Neural cell (in vitro differentiated cells): Measurements from ENCODE around the gene NRP1. TPM values are rescaled to one million over a fixed set of nuclear protein-coding genes. Genes with fewer than 3 reads are reported as not detected.

Experiments used
- H2AFZ ChIP-seq: fragments of 200-600, 300-800 bp; sonication (generic), shearing (Covaris generic); 2 replicates; pipeline ENCODE4 v1.6.0; 2014; ENCODE audit warnings: low read depth, mild to moderate bottlenecking, antibody characterized with exemption, low read length, moderate library complexity
- H3F3A ChIP-seq: fragments of 200-600 bp; shearing (Covaris generic); 2 replicates; pipeline ENCODE4 v1.6.1; 2016; ENCODE audit warnings: mild to moderate bottlenecking, moderate library complexity, mixed read lengths, antibody characterized with exemption, low read length; ENCODE audit not compliant: insufficient read depth, poor library complexity, severe bottlenecking
- H3K27ac ChIP-seq: fragments of 200-600, 300-800 bp; sonication (generic), shearing (Covaris generic); 2 replicates; pipeline ENCODE4 v1.5.1; 2014; ENCODE audit warnings: mild to moderate bottlenecking, low read length, moderate library complexity
- H3K27me3 ChIP-seq: fragments of 300-800, 200-600 bp; sonication (generic), shearing (Covaris generic); 2 replicates; pipeline ENCODE4 v1.6.0; 2014; ENCODE audit warnings: mild to moderate bottlenecking, low read depth, low read length, moderate library complexity; ENCODE audit not compliant: insufficient read depth
- H3K36me3 ChIP-seq: fragments of 300-800, 200-600 bp; sonication (generic), shearing (Covaris generic); 2 replicates; pipeline ENCODE4 v1.5.1; 2014; ENCODE audit warnings: mild to moderate bottlenecking, antibody characterized with exemption, low read length, moderate library complexity; ENCODE audit not compliant: insufficient read depth
- H3K4me2 ChIP-seq: fragments of 300-800, 200-600 bp; sonication (generic), shearing (Covaris generic); 2 replicates; pipeline ENCODE4 v1.6.0; 2014; ENCODE audit warnings: mild to moderate bottlenecking, low read length
- H3K4me3 ChIP-seq: fragments of 300-800, 200-600 bp; sonication (generic), shearing (Covaris generic); 2 replicates; pipeline ENCODE4 v1.5.1; 2014; ENCODE audit warnings: mild to moderate bottlenecking, low read length, moderate library complexity
- H3K79me2 ChIP-seq: fragments of 200-600 bp; shearing (Covaris generic); replicated peaks from 2 replicates; pipeline ENCODE4 v1.6.0; 2014; ENCODE audit warnings: mild to moderate bottlenecking, low read length, moderate library complexity; ENCODE audit not compliant: insufficient read depth
- H3K9ac ChIP-seq: fragments of 300-800, 200-600 bp; sonication (generic), shearing (Covaris generic); 2 replicates; pipeline ENCODE4 v1.6.1; 2016; ENCODE audit warnings: mild to moderate bottlenecking, low read length, mixed read lengths
- H3K9me2 ChIP-seq: fragments of 200-600 bp; shearing (Covaris generic); 2 replicates; pipeline ENCODE4 v1.6.1; 2016; ENCODE audit warnings: mild to moderate bottlenecking, low read length, mixed read lengths; ENCODE audit not compliant: insufficient read depth
- H3K9me3 ChIP-seq: fragments of 200-600, 300-800 bp; sonication (generic), shearing (Covaris generic); 2 replicates; pipeline ENCODE4 v1.6.1; 2016; ENCODE audit warnings: mild to moderate bottlenecking, mixed run types, low read length, moderate library complexity, mixed read lengths
- H4K20me1 ChIP-seq: fragments of 200-600 bp; shearing (Covaris generic); 2 replicates; pipeline ENCODE4 v1.6.1; 2016; ENCODE audit warnings: mild to moderate bottlenecking, mixed run types; ENCODE audit not compliant: insufficient read depth
- CTCF ChIP-seq: fragments of 450-650 bp; IDR thresholded peaks from 2 replicates; pipeline ENCODE4 v1.5.1; 2014; ENCODE audit warnings: antibody characterized with exemption, mild to moderate bottlenecking, moderate library complexity; ENCODE audit not compliant: poor library complexity, severe bottlenecking
- EP300 ChIP-seq: fragments of 450-650 bp; conservative IDR thresholded peaks from 2 replicates; pipeline ENCODE4 v1.6.1; 2014; ENCODE audit warnings: antibody characterized with exemption, mild to moderate bottlenecking, moderate library complexity; ENCODE audit not compliant: poor library complexity, severe bottlenecking
- EZH2 ChIP-seq: fragments of 200-600, 300-800 bp; shearing (Covaris generic), sonication (generic); IDR thresholded peaks from 2 replicates; pipeline ENCODE4 v1.6.1; 2014; ENCODE audit warnings: antibody characterized with exemption, low read length, borderline replicate concordance, mild to moderate bottlenecking; ENCODE audit not compliant: insufficient read depth, poor library complexity, severe bottlenecking
- MXI1 ChIP-seq: fragments of 450-650 bp; conservative IDR thresholded peaks from 2 replicates; pipeline ENCODE4 v1.6.1; 2014; ENCODE audit warnings: antibody characterized with exemption, mild to moderate bottlenecking; ENCODE audit not compliant: poor library complexity, severe bottlenecking
- POLR2AphosphoS5 ChIP-seq: IDR thresholded peaks from 2 replicates; pipeline ENCODE4 v1.6.1; 2012
- RAD21 ChIP-seq: fragments of 450-650 bp; conservative IDR thresholded peaks from 2 replicates; pipeline ENCODE4 v1.6.1; 2014; ENCODE audit warnings: antibody characterized with exemption, mild to moderate bottlenecking, moderate library complexity
- SMC3 ChIP-seq: fragments of 450-650 bp; conservative IDR thresholded peaks from 2 replicates; pipeline ENCODE4 v1.6.1; 2014; ENCODE audit warnings: antibody characterized with exemption, mild to moderate bottlenecking, moderate library complexity; ENCODE audit not compliant: poor library complexity
- TAF1 ChIP-seq: IDR thresholded peaks from 2 replicates; pipeline ENCODE4 v1.6.1; 2012; ENCODE audit warnings: low read depth
- polyA plus RNA-seq: library from polyadenylated mRNA; depleted of rRNA; stranded (reverse); fragments of >200 nt; gene quantifications from 2 replicates; pipeline ENCODE4 v1.2.3, GENCODE V29; 2014
- TF ChIP-seq, protein P1 (sequence below): IDR thresholded peaks from 2 replicates; pipeline ENCODE4 v1.6.1; 2012; ENCODE audit warnings: borderline replicate concordance

The NRP1 gene
- polyA plus RNA-seq, 1 donor from 2014 or later, result 23.2 TPM

DNA sequence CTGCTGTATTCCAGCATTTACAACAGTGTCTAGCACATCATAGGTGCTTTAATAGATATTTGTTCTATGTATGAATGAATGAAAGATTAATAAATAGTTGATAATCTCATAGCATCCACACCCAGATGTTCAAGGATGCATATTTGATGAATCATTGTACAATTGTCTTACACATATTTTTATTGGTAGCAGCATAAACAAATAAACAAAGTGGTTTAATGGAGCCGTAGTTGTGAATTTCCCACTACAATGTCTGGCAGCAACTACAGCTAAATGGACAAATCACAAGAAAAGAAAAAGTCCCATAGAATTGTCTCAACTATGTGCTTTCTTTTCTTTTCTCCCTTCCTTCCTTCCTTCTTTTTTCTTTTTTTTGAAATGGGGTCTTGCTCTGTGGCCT lies 150.8 kb downstream of the NRP1 start:
- TF ChIP-seq CTCF, result no peak
- TF ChIP-seq, protein P1, sequence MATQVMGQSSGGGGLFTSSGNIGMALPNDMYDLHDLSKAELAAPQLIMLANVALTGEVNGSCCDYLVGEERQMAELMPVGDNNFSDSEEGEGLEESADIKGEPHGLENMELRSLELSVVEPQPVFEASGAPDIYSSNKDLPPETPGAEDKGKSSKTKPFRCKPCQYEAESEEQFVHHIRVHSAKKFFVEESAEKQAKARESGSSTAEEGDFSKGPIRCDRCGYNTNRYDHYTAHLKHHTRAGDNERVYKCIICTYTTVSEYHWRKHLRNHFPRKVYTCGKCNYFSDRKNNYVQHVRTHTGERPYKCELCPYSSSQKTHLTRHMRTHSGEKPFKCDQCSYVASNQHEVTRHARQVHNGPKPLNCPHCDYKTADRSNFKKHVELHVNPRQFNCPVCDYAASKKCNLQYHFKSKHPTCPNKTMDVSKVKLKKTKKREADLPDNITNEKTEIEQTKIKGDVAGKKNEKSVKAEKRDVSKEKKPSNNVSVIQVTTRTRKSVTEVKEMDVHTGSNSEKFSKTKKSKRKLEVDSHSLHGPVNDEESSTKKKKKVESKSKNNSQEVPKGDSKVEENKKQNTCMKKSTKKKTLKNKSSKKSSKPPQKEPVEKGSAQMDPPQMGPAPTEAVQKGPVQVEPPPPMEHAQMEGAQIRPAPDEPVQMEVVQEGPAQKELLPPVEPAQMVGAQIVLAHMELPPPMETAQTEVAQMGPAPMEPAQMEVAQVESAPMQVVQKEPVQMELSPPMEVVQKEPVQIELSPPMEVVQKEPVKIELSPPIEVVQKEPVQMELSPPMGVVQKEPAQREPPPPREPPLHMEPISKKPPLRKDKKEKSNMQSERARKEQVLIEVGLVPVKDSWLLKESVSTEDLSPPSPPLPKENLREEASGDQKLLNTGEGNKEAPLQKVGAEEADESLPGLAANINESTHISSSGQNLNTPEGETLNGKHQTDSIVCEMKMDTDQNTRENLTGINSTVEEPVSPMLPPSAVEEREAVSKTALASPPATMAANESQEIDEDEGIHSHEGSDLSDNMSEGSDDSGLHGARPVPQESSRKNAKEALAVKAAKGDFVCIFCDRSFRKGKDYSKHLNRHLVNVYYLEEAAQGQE, result no peak
- TF ChIP-seq RAD21, result no peak
- no peak for TF ChIP-seq EP300
- no peak for TF ChIP-seq POLR2AphosphoS5
- TF ChIP-seq TAF1, result no peak
- TF ChIP-seq MXI1, result no peak
- no peak for TF ChIP-seq EZH2
- TF ChIP-seq SMC3, result no peak
- H3K27me3 ChIP-seq, result no peaks in the 10 kb centered on the region
- no peak overlapping the region for H2AFZ ChIP-seq
- no peak overlapping the region for H3K9ac ChIP-seq
- peaks cover 4% of the 10 kb centered on the region for H3K36me3 ChIP-seq
- H3K79me2 ChIP-seq, result no peaks in the 10 kb centered on the region
- no peaks in the 10 kb centered on the region for H3K9me2 ChIP-seq
- no peaks in the 10 kb centered on the region for H3F3A ChIP-seq
- no peak overlapping the region for H3K27ac ChIP-seq
- no peaks in the 10 kb centered on the region for H3K9me3 ChIP-seq
- H3K4me2 ChIP-seq, result no peak overlapping the region
- H4K20me1 ChIP-seq, result no peaks in the 10 kb centered on the region
- no peak overlapping the region for H3K4me3 ChIP-seq

DNA sequence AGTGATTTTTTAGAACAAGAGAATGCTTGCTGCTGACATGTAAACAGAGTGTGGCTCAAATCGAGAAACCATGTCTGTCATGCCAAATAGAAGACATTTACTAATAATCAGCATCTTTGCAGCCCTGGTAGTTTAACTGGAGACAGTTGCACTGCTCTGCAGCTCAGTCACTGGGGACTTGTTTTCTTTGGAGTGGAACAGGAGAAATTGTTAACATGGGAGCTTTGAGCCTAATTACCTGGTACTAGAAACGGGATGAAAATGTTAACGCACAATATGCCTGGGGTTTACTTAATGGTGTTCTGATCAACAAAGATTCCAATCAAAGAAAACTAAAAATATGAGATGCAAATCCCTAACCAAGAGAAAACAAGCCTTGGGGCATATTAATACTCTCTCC lies 153.5 kb downstream of the NRP1 start:
- Histone ChIP-seq H4K20me1 (no peaks in the 10 kb centered on the region), H3K9ac (no peak overlapping the region), H3K36me3 (peaks cover 4% of the 10 kb centered on the region), H3K9me3 (no peaks in the 10 kb centered on the region), H2AFZ (no peak overlapping the region), H3K9me2 (no peaks in the 10 kb centered on the region), H3K4me3 (no peak overlapping the region), H3K27me3 (no peaks in the 10 kb centered on the region), H3K4me2 (no peak overlapping the region), H3K27ac (no peak overlapping the region), H3F3A (no peaks in the 10 kb centered on the region), H3K79me2 (no peaks in the 10 kb centered on the region)
- TF ChIP-seq SMC3 (no peak), POLR2AphosphoS5 (no peak), RAD21 (no peak)
- TF ChIP-seq, protein P1, result no peak
